WTC11 (cell line): ENCODE data around the gene INTS15. TPM values are rescaled to one million over a fixed set of nuclear protein-coding genes. Genes with fewer than 3 reads are reported as not detected.
A peak's percentile ranks its signal among the peaks of the same experiment; 100 is the strongest.

ENCODE experiments used
- ATAC-seq: fragments of 200-7000 bp; cut with Tn5 transposase; 2 replicates; pipeline ENCODE4 v1.10.0; 2021; ENCODE audit warnings: mild to moderate bottlenecking, moderate library complexity
- CTCF ChIA-PET: fragments of 300-600 bp; sonication (Branson Sonifier 250); formaldehyde crosslinking; loops from one replicate; lab custom pipeline; 2021; ENCODE audit warnings: antibody characterized with exemption; lab: Charles Lee
- POLR2A ChIA-PET: fragments of 350-600 bp; sonication (Branson Sonifier 250); formaldehyde crosslinking; loops from one replicate; lab custom pipeline; 2021; ENCODE audit warnings: antibody characterized with exemption; lab: Charles Lee
- DNase-seq: peaks from one replicate; pipeline ENCODE4 v3.0.0; 2021; ENCODE audit warnings: low spot score
- H3K27ac Mint-ChIP-seq: 2 replicates; pipeline ENCODE4 v1.8.0; 2021; ENCODE audit warnings: mixed read lengths
- H3K27me3 Mint-ChIP-seq: 2 replicates; pipeline ENCODE4 v1.8.0; 2021; ENCODE audit warnings: low read depth, mild to moderate bottlenecking, moderate library complexity, mixed read lengths
- H3K36me3 Mint-ChIP-seq: 2 replicates; pipeline ENCODE4 v1.8.0; 2021; ENCODE audit warnings: mixed read lengths
- H3K4me1 Mint-ChIP-seq: 2 replicates; pipeline ENCODE4 v1.8.0; 2022; ENCODE audit warnings: mixed read lengths
- H3K4me3 Mint-ChIP-seq: 2 replicates; pipeline ENCODE4 v1.8.0; 2021; ENCODE audit warnings: mild to moderate bottlenecking, moderate library complexity, mixed read lengths
- H3K9me3 Mint-ChIP-seq: 2 replicates; pipeline ENCODE4 v1.8.0; 2021; ENCODE audit warnings: mixed read lengths
- CREM ChIP-seq: sonication (generic); formaldehyde crosslinking; IDR thresholded peaks from 2 replicates; pipeline ENCODE4 v1.8.1; 2022; ENCODE audit warnings: mild to moderate bottlenecking, missing genetic modification reagents, moderate library complexity
- ELF4 ChIP-seq: sonication (generic); formaldehyde crosslinking; IDR thresholded peaks from 2 replicates; pipeline ENCODE4 v1.8.1; 2022; ENCODE audit warnings: low read depth, mild to moderate bottlenecking, moderate library complexity, missing genetic modification reagents
- EMX1 ChIP-seq: fragments of 250-450 bp; sonication (Bioruptor Pico); IDR thresholded peaks from 2 replicates; pipeline ENCODE4 v1.8.0; 2021; ENCODE audit warnings: mild to moderate bottlenecking
- GABPB1 ChIP-seq: sonication (generic); formaldehyde crosslinking; IDR thresholded peaks from 2 replicates; pipeline ENCODE4 v1.8.1; 2023; ENCODE audit warnings: mild to moderate bottlenecking, missing genetic modification reagents
- NFE2L1 ChIP-seq: sonication (generic); formaldehyde crosslinking; IDR thresholded peaks from 2 replicates; pipeline ENCODE4 v1.8.1; 2023; ENCODE audit warnings: missing genetic modification reagents
- NFYB ChIP-seq: sonication (generic); formaldehyde crosslinking; conservative IDR thresholded peaks from 2 replicates; pipeline ENCODE4 v1.8.0; 2022; ENCODE audit warnings: low read depth, missing genetic modification reagents
- NR1H2 ChIP-seq: sonication (generic); formaldehyde crosslinking; IDR thresholded peaks from 2 replicates; pipeline ENCODE4 v1.9.0; 2021; ENCODE audit warnings: mild to moderate bottlenecking, moderate library complexity, missing genetic modification reagents
- OVOL2 ChIP-seq: fragments of 250-450 bp; sonication (Bioruptor Pico); IDR thresholded peaks from 2 replicates; pipeline ENCODE4 v1.9.0; 2021; ENCODE audit warnings: mild to moderate bottlenecking, borderline replicate concordance
- PRRX2 ChIP-seq: fragments of 250-450 bp; sonication (Bioruptor Pico); IDR thresholded peaks from 2 replicates; pipeline ENCODE4 v1.8.0; 2021; ENCODE audit warnings: mild to moderate bottlenecking
- RELA ChIP-seq: sonication (generic); formaldehyde crosslinking; IDR thresholded peaks from 2 replicates; pipeline ENCODE4 v1.8.1; 2022; ENCODE audit warnings: missing genetic modification reagents, mild to moderate bottlenecking, borderline replicate concordance
- RORB ChIP-seq: fragments of 250-450 bp; sonication (Bioruptor Pico); IDR thresholded peaks from 2 replicates; pipeline ENCODE4 v1.9.0; 2021; ENCODE audit warnings: mild to moderate bottlenecking
- SMAD3 ChIP-seq: sonication (generic); formaldehyde crosslinking; IDR thresholded peaks from 2 replicates; pipeline ENCODE4 v1.8.0; 2022; ENCODE audit warnings: missing genetic modification reagents, mild to moderate bottlenecking, borderline replicate concordance
- SOX15 ChIP-seq: fragments of 250-450 bp; sonication (Bioruptor Pico); IDR thresholded peaks from 2 replicates; pipeline ENCODE4 v1.9.0; 2021; ENCODE audit warnings: mild to moderate bottlenecking
- SP1 ChIP-seq: sonication (generic); formaldehyde crosslinking; conservative IDR thresholded peaks from 2 replicates; pipeline ENCODE4 v1.8.1; 2022; ENCODE audit warnings: missing genetic modification reagents
- TEAD1 ChIP-seq: sonication (generic); formaldehyde crosslinking; IDR thresholded peaks from 2 replicates; pipeline ENCODE4 v1.8.0; 2022; ENCODE audit warnings: mild to moderate bottlenecking, missing genetic modification reagents
- TEAD4 ChIP-seq: sonication (generic); formaldehyde crosslinking; IDR thresholded peaks from 2 replicates; pipeline ENCODE4 v1.8.0; 2022; ENCODE audit warnings: mild to moderate bottlenecking, missing genetic modification reagents
- ZBTB21 ChIP-seq: sonication (generic); formaldehyde crosslinking; IDR thresholded peaks from 2 replicates; pipeline ENCODE4 v1.8.1; 2023; ENCODE audit warnings: mild to moderate bottlenecking, missing genetic modification reagents, borderline replicate concordance
- ZNF121 ChIP-seq: sonication (generic); formaldehyde crosslinking; IDR thresholded peaks from 2 replicates; pipeline ENCODE4 v1.8.0; 2023; ENCODE audit warnings: missing genetic modification reagents
- ZNF138 ChIP-seq: sonication (generic); formaldehyde crosslinking; conservative IDR thresholded peaks from 2 replicates; pipeline ENCODE4 v1.8.1; 2022; ENCODE audit warnings: mild to moderate bottlenecking, moderate library complexity, missing genetic modification reagents
- ZNF219 ChIP-seq: sonication (generic); formaldehyde crosslinking; IDR thresholded peaks from 2 replicates; pipeline ENCODE4 v1.8.0; 2023; ENCODE audit warnings: missing genetic modification reagents, mild to moderate bottlenecking, borderline replicate concordance
- total RNA-seq: library from RNA; stranded (reverse); gene quantifications from 3 replicates; pipeline ENCODE4 v1.2.3, GENCODE V29; 2021
- TF ChIP-seq, protein P1 (sequence below): sonication (generic); formaldehyde crosslinking; conservative IDR thresholded peaks from 2 replicates; pipeline ENCODE4 v1.8.1; 2022; ENCODE audit warnings: mild to moderate bottlenecking, missing genetic modification reagents
- TF ChIP-seq, protein P2 (sequence below): sonication (generic); formaldehyde crosslinking; IDR thresholded peaks from 2 replicates; pipeline ENCODE4 v1.8.1; 2023; ENCODE audit warnings: mild to moderate bottlenecking, moderate library complexity, missing genetic modification reagents
- TF ChIP-seq, protein P3 (sequence below): sonication (generic); formaldehyde crosslinking; IDR thresholded peaks from 2 replicates; pipeline ENCODE4 v1.8.1; 2022; ENCODE audit warnings: missing genetic modification reagents, borderline replicate concordance
- TF ChIP-seq, protein P4 (sequence below): sonication (generic); formaldehyde crosslinking; IDR thresholded peaks from 2 replicates; pipeline ENCODE4 v1.8.1; 2023; ENCODE audit warnings: mild to moderate bottlenecking, missing genetic modification reagents

Gene INTS15
- total RNA-seq, 1 experiment from 2014 or later = 28.2 TPM

DNA sequence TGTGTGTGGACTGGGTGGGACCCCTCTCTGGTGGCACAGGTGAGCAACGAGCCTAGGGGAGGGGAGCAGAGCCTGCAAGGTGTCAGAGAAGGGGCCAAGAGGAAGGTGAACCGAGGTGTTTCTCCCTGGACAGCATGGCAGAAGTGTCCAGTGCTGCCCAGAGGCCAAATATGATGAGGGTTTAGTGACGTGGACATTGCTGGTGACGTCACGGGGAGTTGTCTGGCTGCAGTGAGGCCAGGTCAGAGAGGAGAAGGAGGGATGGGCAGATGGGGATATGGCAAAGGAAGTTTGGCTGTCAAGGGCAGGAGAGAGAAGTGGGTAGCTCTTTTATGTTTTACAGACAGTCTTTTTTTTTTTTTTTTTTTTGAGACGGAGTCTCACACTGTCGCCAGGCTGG is 23.0 kb downstream of the INTS15 start:
- ATAC-seq = no peak
- Mint-ChIP-seq H3K4me1 (peaks cover 12% of the 10 kb centered on the region), H3K27me3 (peaks cover 5% of the 10 kb centered on the region; the same call in 1 of the 2 replicates), H3K27ac (peak overlapping the region; percentile 41; the same call in 1 of the 2 replicates), H3K9me3 (no peaks in the 10 kb centered on the region), H3K36me3 (no peaks in the 10 kb centered on the region), H3K4me3 (no peak overlapping the region)
- TF ChIP-seq ZNF121 = no peak
- TF ChIP-seq NFYB = no peak
- TF ChIP-seq, protein P1, sequence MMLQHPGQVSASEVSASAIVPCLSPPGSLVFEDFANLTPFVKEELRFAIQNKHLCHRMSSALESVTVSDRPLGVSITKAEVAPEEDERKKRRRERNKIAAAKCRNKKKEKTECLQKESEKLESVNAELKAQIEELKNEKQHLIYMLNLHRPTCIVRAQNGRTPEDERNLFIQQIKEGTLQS (CRISPR knock-in tag) = no peak
- TF ChIP-seq ZBTB21 (CRISPR knock-in tag) = no peak
- no peak for TF ChIP-seq EMX1 (CRISPR knock-in tag)
- no peak for TF ChIP-seq NR1H2 (CRISPR knock-in tag)
- TF ChIP-seq RELA (CRISPR knock-in tag) = no peak
- TF ChIP-seq, protein P2, sequence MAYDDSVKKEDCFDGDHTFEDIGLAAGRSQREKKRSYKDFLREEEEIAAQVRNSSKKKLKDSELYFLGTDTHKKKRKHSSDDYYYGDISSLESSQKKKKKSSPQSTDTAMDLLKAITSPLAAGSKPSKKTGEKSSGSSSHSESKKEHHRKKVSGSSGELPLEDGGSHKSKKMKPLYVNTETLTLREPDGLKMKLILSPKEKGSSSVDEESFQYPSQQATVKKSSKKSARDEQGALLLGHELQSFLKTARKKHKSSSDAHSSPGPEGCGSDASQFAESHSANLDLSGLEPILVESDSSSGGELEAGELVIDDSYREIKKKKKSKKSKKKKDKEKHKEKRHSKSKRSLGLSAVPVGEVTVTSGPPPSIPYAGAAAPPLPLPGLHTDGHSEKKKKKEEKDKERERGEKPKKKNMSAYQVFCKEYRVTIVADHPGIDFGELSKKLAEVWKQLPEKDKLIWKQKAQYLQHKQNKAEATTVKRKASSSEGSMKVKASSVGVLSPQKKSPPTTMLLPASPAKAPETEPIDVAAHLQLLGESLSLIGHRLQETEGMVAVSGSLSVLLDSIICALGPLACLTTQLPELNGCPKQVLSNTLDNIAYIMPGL (CRISPR knock-in tag) = no peak
- DNase-seq = no peak
- POLR2A ChIA-PET = no interaction called here
- CTCF ChIA-PET = interaction anchor here (0.6 to 2.1 kb wide), 2 partner anchors 23 to 76 kb away, joined by 3 to 5 read pairs; partner anchors contain the start of gene INTS15

DNA sequence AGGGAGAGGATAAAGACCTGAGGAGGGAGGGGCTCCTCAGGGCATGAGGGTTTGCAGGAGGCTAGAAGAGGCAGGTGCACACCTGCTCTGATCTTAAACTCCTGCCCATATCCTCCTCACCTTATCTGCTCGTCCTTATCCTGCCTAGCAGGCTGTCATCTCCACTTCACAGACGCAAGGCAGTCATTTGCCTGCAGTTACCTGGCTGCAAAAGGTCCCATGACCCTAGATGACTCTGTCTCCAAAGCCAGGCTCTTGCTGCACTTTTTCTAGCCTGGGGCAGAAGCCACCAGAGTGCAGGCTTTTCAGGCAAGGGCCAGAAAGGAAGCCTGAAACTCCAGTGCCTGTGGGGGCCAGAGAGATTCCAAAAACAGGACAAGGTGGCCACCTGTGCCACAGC is 23.9 kb downstream of the INTS15 start:
- no peak for ATAC-seq
- no peak for TF ChIP-seq GABPB1 (CRISPR knock-in tag)
- no peak for TF ChIP-seq SP1 (CRISPR knock-in tag)
- no peak for TF ChIP-seq ELF4 (CRISPR knock-in tag)
- TF ChIP-seq PRRX2 (CRISPR knock-in tag) = no peak
- no peak for TF ChIP-seq TEAD4 (CRISPR knock-in tag)
- TF ChIP-seq SOX15 (CRISPR knock-in tag) = no peak
- TF ChIP-seq NFE2L1 (CRISPR knock-in tag) = no peak
- TF ChIP-seq, protein P3, sequence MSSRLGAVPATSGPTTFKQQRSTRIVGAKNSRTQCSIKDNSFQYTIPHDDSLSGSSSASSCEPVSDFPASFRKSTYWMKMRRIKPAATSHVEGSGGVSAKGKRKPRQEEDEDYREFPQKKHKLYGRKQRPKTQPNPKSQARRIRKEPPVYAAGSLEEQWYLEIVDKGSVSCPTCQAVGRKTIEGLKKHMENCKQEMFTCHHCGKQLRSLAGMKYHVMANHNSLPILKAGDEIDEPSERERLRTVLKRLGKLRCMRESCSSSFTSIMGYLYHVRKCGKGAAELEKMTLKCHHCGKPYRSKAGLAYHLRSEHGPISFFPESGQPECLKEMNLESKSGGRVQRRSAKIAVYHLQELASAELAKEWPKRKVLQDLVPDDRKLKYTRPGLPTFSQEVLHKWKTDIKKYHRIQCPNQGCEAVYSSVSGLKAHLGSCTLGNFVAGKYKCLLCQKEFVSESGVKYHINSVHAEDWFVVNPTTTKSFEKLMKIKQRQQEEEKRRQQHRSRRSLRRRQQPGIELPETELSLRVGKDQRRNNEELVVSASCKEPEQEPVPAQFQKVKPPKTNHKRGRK (CRISPR knock-in tag) = no peak
- TF ChIP-seq OVOL2 (CRISPR knock-in tag) = no peak
- no peak for TF ChIP-seq RORB (CRISPR knock-in tag)
- TF ChIP-seq TEAD1 (CRISPR knock-in tag) = no peak
- TF ChIP-seq, protein P4, sequence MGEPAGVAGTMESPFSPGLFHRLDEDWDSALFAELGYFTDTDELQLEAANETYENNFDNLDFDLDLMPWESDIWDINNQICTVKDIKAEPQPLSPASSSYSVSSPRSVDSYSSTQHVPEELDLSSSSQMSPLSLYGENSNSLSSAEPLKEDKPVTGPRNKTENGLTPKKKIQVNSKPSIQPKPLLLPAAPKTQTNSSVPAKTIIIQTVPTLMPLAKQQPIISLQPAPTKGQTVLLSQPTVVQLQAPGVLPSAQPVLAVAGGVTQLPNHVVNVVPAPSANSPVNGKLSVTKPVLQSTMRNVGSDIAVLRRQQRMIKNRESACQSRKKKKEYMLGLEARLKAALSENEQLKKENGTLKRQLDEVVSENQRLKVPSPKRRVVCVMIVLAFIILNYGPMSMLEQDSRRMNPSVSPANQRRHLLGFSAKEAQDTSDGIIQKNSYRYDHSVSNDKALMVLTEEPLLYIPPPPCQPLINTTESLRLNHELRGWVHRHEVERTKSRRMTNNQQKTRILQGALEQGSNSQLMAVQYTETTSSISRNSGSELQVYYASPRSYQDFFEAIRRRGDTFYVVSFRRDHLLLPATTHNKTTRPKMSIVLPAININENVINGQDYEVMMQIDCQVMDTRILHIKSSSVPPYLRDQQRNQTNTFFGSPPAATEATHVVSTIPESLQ = no peak
- TF ChIP-seq CREM (CRISPR knock-in tag) = no peak
- no peak for TF ChIP-seq ZNF138 (CRISPR knock-in tag)
- no peak for TF ChIP-seq SMAD3 (CRISPR knock-in tag)
- TF ChIP-seq ZBTB21 (CRISPR knock-in tag) = no peak
- TF ChIP-seq ZNF219 (CRISPR knock-in tag) = no peak

More for the DNA sequence above, 23.9 kb downstream of the INTS15 start:
- Mint-ChIP-seq H3K27ac (no peak overlapping the region; the same call in 1 of the 2 replicates), H3K4me3 (peak overlapping the region; percentile 22; the same call in 1 of the 2 replicates), H3K36me3 (no peaks in the 10 kb centered on the region), H3K27me3 (peaks cover 5% of the 10 kb centered on the region; the same call in 1 of the 2 replicates), H3K4me1 (peaks cover 12% of the 10 kb centered on the region), H3K9me3 (no peaks in the 10 kb centered on the region)
- POLR2A ChIA-PET = no interaction called here
- no peak for DNase-seq
- CTCF ChIA-PET = no interaction called here
